HG03469 (cell line): ENCODE data around the gene TECTB.
"Not testable (repeated sequence)": the region's sequence is repeated elsewhere in the genome, so short reads cannot be mapped to it uniquely, and the experiment has no call there.

ENCODE experiments used
- ATAC-seq: cut with Tn5 transposase; IDR thresholded peaks from one replicate; pipeline ENCODE4 v1.9.1; 2021; ENCODE audit warnings: mild to moderate bottlenecking, moderate library complexity, moderate number of reproducible peaks; ENCODE audit not compliant: unreplicated experiment

The TECTB gene

DNA sequence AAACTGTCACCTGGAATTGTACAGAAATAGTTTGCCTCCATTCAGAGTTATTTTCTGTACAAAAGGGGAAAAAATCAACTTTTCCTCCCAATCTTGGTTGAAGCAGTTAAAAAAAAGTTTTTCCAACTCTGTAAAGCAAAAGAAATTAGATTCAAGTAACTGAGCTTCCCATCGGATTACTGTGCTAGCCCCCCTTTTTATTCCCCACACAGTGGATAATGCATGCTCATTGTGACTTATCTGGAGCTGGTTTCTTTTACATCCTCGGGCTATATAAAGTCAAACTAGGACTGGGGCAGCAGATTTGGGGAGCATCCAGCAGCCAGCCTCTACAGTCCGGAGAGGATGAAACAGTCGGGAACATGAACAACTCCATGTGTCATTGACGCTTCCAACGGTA, at the start of gene TECTB:
Gene TECTB, plus strand, starts transcription at position 301 of the 400 bp plus-strand sequence. CDS start 335 bp downstream, outside the sequence.
- ATAC-seq = no peak

DNA sequence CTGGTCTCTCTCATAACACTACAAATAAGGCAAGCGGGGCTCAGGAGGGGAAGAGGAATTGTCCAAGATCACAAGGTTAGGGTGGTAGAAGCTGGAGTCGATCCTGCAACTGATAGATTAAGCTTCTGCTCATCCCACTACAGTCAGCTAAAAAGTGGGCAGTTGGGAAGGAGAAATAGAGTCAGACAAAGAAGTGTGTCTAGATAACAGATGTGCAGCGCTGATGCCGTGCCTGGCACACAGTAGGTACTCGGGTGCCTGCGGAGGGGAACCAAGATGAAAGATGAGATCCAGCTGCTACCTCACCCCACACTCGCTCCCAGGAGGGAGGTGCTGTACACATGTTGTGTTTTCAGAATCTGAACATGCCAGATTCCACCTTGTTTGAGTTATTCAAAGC, 48.1 kb upstream of the TECTB start:
- ATAC-seq = no peak

GRCh38 chr10:112235920-112236319, 47.3 kb upstream of the TECTB start:
- no peak for ATAC-seq

GRCh38 chr10:112236486-112236885, 46.7 kb upstream of the TECTB start:
- no peak for ATAC-seq

GRCh38 chr10:112239347-112239746, 43.9 kb upstream of the TECTB start:
- ATAC-seq = no peak

GRCh38 chr10:112240441-112240840, 42.8 kb upstream of the TECTB start:
- no peak for ATAC-seq

DNA sequence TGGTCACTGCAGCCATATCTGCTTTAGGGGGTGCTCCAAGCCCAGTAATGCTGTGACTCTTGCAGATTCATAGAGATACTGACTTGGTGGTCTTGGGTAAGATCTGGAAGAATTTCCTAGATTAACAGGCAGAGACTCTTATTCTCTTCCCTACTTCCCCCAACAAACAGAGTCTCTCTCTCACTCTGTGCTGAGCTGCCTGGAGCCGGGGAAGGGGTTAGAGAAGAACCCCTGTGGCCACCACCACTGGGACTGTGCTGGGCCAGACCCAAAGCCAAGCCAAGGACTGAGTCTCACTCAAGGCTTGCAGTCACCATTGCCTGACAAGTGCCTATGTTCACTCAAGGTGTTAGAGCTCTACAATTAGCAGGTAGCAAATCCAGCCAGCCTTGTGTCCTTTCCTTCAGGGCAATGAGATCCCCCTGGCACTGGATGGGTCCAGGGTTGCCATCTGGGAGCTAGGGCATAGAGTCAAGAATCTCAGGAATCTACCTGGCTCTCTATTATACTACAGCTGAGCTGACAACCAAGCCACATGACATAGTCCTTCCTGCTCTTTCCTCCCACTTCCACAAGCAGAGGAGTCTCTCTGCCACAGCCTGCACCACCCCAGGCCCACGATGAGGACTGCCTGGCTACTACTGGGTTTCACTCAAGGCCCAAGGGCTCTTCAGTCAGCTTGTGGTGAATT, 41.4 kb upstream of the TECTB start:
- no peak for ATAC-seq

GRCh38 chr10:112242769-112243168, 40.4 kb upstream of the TECTB start:
- ATAC-seq = no peak

DNA sequence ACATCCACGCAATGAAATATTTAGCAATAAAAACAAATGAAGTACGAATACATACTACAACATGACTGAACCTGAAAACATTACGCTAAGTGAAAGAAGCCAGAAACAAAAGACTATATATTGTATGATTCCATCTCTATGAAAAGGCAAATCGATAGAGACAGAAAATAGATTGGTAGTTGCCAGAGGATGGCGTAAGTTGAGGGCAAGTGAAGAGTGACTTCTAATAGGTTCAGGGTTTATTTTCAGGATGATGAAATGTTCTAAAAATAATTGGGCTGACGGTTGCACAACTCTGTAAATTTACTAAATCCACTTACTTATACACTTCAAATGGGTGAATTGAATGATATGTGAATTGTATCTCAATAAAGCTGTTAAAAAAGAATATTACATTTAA, 39.5 kb upstream of the TECTB start:
- no peak for ATAC-seq

GRCh38 chr10:112244197-112244596, 39.0 kb upstream of the TECTB start:
- no peak for ATAC-seq

DNA sequence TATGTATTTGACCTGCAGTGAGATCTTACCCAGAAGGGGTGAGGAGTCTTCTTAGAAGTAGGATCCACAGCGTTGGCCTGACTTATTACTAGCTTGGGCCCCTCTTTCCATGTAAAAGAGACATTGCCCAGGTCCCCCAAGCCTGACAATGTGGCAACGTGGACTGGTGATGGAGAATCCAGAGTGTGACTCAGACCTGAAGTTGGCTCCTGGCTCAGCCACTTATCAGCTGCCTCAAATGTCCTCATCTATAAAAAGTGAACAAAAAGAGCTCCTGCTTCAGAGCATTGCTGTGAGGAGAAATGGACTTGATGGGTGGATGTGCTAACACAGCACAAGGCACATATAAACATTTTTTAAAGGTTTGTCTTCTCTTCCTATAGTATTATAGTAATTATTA, 35.4 kb upstream of the TECTB start:
- no peak for ATAC-seq

DNA sequence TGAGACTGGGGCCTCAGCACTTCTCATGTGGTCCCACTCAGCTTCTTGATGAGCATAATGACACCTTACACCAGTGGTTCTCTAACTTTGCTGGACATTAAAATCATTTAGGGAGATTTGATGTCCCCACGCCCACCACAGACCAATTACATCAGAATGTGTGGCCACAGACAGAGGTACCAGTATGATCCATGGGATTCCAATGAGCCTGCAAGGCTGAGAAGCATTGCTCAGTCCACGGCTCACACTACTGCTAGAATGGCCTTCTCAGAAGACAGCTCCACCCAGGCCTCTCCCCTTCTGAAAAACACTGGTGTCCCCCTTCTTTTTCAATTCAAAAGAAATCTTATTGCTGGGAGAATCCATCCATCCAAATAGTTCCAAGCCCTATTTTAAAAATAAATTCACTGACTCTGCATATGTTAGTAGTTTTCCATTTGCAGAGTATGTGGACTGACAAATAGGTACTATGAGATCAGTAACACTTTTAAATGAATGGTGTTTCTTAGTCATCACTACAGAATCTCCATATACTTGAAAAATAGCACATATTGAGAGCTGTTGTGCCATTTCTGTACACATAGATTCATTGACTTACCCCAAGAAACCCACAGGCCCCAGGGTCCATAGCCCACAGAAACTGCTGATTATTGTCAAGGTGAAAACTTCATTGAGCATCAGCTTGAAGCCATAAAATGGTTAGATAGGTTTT, 34.5 kb upstream of the TECTB start:
- no peak for ATAC-seq

- no peak for ATAC-seq
Measured at GRCh38 chr10:112249722-112250121, 33.5 kb upstream of the TECTB start.

DNA sequence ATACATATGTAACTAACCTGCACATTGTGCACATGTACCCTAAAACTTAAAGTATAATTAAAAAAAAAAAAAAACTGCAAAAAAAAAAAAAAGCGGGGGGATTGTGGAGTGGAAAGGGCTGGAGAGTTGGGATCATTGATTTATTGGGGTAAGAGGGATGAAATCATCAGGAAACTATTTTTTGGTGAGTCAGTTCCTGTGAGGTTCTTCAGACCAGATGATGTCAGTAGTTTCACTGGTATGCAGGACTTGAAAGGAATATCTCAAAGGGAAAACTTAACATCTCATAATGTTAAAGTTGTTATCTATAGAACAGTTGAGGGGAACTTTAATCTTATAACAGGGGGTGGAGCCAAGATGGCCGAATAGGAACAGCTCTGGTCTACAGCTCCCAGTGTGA, 32.6 kb upstream of the TECTB start:
- ATAC-seq = no peak

GRCh38 chr10:112251238-112251637, 32.0 kb upstream of the TECTB start:
- not testable (repeated sequence) for ATAC-seq

DNA sequence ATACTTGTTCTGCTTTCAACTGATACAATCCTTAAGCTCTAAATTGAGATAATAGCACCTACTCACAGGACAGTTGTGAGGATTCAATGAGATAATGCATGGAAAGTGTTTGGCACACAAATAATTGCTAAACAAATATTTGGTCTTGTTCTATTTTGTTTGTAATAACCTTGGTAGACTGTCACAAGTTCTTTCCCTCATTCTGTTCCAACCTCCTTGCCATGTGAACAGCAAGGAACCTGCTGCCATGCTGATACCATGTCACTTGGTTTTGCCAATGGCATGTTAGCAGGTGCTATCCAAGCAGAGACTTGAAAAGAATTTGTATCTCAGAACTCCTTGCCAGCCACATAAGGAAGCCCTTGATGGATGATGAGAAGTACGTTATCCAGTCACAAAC, 24.8 kb upstream of the TECTB start:
- ATAC-seq = no peak

DNA sequence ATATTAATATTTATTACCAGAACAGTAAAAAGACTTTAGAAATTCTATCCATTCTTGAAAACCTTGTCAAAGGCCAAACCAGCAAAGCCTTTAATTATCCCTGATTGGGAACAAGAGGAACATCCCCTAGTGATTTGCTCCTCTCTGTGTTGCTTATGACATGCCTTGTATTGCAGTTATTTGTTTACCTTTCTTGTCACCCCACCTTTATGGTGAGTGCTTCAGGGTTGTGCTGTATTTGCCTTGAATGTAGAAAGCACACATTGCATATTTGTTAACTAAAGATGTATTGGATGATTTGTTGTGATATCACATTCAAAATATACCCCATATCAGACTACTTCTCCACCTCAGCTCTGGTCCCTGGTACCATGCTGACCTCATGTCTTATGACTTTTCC, 23.5 kb upstream of the TECTB start:
- ATAC-seq = no peak

- no peak for ATAC-seq
Measured at GRCh38 chr10:112260831-112261230, 22.4 kb upstream of the TECTB start.

GRCh38 chr10:112261281-112261822, 21.8 kb upstream of the TECTB start:
- ATAC-seq = no peak

DNA sequence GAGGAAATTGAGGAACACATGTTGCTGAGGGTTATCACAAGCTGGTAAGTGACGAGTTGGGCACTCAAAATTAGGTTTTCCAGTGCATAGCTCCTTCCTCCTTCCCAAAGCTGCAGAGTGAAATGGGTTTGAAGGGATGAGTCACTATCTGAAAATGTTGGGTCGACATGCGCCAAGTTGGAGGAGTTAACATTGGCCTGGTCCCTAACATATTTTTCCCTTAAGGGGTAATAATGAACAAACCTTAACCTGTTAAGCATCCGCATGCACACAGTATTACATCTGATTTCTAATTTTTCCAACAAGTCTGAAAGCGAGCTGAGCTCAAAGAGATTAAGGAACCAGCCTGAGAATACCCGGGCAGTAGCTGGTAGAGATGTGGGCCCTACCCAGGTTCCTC, 20.7 kb upstream of the TECTB start:
- ATAC-seq = no peak

DNA sequence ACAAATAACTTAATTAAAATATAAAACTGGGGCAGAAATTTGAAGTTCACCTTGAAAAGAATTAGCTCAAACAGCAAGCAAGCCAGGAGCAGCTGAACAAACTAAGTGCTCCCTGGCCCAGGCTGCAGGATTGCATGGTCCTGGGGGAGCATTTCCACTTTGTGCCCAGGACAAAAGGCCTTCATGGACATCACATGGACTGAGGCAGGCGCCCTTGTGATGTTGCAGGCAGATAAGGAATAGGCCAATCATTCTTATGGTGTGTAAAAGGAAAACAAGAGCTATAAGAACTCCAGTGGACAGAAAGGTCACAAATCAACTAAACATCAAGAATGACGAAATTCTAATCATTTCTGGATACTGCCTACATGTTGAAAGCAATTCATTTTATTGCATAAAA, 17.5 kb upstream of the TECTB start:
- no peak for ATAC-seq

DNA sequence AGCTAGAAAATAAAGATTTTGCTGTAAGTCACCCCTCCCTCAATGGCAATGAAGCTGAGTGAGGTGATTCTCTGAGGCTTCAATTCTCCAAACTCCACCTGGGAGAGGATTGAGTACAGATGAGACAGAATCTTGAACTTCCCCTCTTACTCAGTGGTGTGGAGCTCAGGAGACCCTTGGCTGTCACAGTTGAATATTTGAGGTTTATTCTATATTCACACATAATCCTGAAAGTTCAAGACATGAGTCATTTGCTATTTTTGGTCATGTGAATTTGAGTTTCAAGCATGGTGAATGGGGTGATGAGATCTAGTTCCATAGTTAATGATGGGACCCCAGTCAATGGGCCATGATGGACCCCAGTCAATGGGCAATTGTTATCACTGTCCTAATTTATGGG, 13.9 kb upstream of the TECTB start:
- no peak for ATAC-seq
